WTC11 (cell line): ENCODE results near the gene SNAI1. TPM values are rescaled to one million over a fixed set of nuclear protein-coding genes. Genes with fewer than 3 reads are reported as not detected.

ENCODE experiments used
- ATAC-seq: fragments of 200-7000 bp; cut with Tn5 transposase; 2 replicates; pipeline ENCODE4 v1.10.0; 2021; ENCODE audit warnings: mild to moderate bottlenecking, moderate library complexity
- CTCF ChIA-PET: fragments of 300-600 bp; sonication (Branson Sonifier 250); formaldehyde crosslinking; loops from one replicate; lab custom pipeline; 2021; ENCODE audit warnings: antibody characterized with exemption; lab: Charles Lee
- POLR2A ChIA-PET: fragments of 350-600 bp; sonication (Branson Sonifier 250); formaldehyde crosslinking; loops from one replicate; lab custom pipeline; 2021; ENCODE audit warnings: antibody characterized with exemption; lab: Charles Lee
- DNase-seq: peaks from one replicate; pipeline ENCODE4 v3.0.0; 2021; ENCODE audit warnings: low spot score
- H3K27ac Mint-ChIP-seq: 2 replicates; pipeline ENCODE4 v1.8.0; 2021; ENCODE audit warnings: mixed read lengths
- H3K27me3 Mint-ChIP-seq: 2 replicates; pipeline ENCODE4 v1.8.0; 2021; ENCODE audit warnings: low read depth, mild to moderate bottlenecking, moderate library complexity, mixed read lengths
- H3K36me3 Mint-ChIP-seq: 2 replicates; pipeline ENCODE4 v1.8.0; 2021; ENCODE audit warnings: mixed read lengths
- H3K4me1 Mint-ChIP-seq: 2 replicates; pipeline ENCODE4 v1.8.0; 2022; ENCODE audit warnings: mixed read lengths
- H3K4me3 Mint-ChIP-seq: 2 replicates; pipeline ENCODE4 v1.8.0; 2021; ENCODE audit warnings: mild to moderate bottlenecking, moderate library complexity, mixed read lengths
- H3K9me3 Mint-ChIP-seq: 2 replicates; pipeline ENCODE4 v1.8.0; 2021; ENCODE audit warnings: mixed read lengths
- ATF2 ChIP-seq: sonication (generic); formaldehyde crosslinking; IDR thresholded peaks from 2 replicates; pipeline ENCODE4 v1.8.1; 2022; ENCODE audit warnings: low read depth, missing genetic modification reagents, borderline replicate concordance
- E2F5 ChIP-seq: sonication (generic); formaldehyde crosslinking; IDR thresholded peaks from 2 replicates; pipeline ENCODE4 v1.8.1; 2022; ENCODE audit warnings: mild to moderate bottlenecking, moderate library complexity, missing genetic modification reagents
- ERG ChIP-seq: fragments of 250-450 bp; sonication (Bioruptor Pico); IDR thresholded peaks from 2 replicates; pipeline ENCODE4 v1.8.0; 2021; ENCODE audit warnings: mild to moderate bottlenecking
- GABPB1 ChIP-seq: sonication (generic); formaldehyde crosslinking; IDR thresholded peaks from 2 replicates; pipeline ENCODE4 v1.8.1; 2023; ENCODE audit warnings: mild to moderate bottlenecking, missing genetic modification reagents
- GTF2I ChIP-seq: fragments of 250-450 bp; sonication (Bioruptor Pico); conservative IDR thresholded peaks from 2 replicates; pipeline ENCODE4 v1.4.0; 2021; ENCODE audit warnings: mild to moderate bottlenecking
- JAZF1 ChIP-seq: fragments of 250-450 bp; sonication (Bioruptor Pico); IDR thresholded peaks from 2 replicates; pipeline ENCODE4 v1.9.0; 2021; ENCODE audit warnings: moderate library complexity, mild to moderate bottlenecking, inconsistent platforms
- KAT7 ChIP-seq: sonication (generic); formaldehyde crosslinking; IDR thresholded peaks from 2 replicates; pipeline ENCODE4 v1.8.1; 2023; ENCODE audit warnings: missing genetic modification reagents, mild to moderate bottlenecking, borderline replicate concordance
- MAX ChIP-seq: sonication (generic); formaldehyde crosslinking; IDR thresholded peaks from 2 replicates; pipeline ENCODE4 v1.8.0; 2022; ENCODE audit warnings: mild to moderate bottlenecking, missing genetic modification reagents
- MLX ChIP-seq: sonication (generic); formaldehyde crosslinking; IDR thresholded peaks from 2 replicates; pipeline ENCODE4 v1.8.1; 2023; ENCODE audit warnings: mild to moderate bottlenecking, missing genetic modification reagents, moderate library complexity
- PREB ChIP-seq: sonication (generic); formaldehyde crosslinking; IDR thresholded peaks from 2 replicates; pipeline ENCODE4 v1.8.1; 2022; ENCODE audit warnings: mild to moderate bottlenecking, missing genetic modification reagents, moderate library complexity, borderline replicate concordance
- SMAD4 ChIP-seq: sonication (generic); formaldehyde crosslinking; IDR thresholded peaks from 2 replicates; pipeline ENCODE4 v1.8.0; 2022; ENCODE audit warnings: mild to moderate bottlenecking, missing genetic modification reagents
- TCF7 ChIP-seq: sonication (generic); formaldehyde crosslinking; IDR thresholded peaks from 2 replicates; pipeline ENCODE4 v1.8.0; 2022; ENCODE audit warnings: mild to moderate bottlenecking, low read depth, missing genetic modification reagents, moderate library complexity
- ZNF138 ChIP-seq: sonication (generic); formaldehyde crosslinking; conservative IDR thresholded peaks from 2 replicates; pipeline ENCODE4 v1.8.1; 2022; ENCODE audit warnings: mild to moderate bottlenecking, moderate library complexity, missing genetic modification reagents
- ZNF396 ChIP-seq: fragments of 250-450 bp; sonication (Bioruptor Pico); IDR thresholded peaks from 2 replicates; pipeline ENCODE4 v1.8.0; 2021; ENCODE audit warnings: mild to moderate bottlenecking, moderate library complexity, borderline replicate concordance
- ZNF532 ChIP-seq: fragments of 250-450 bp; sonication (Bioruptor Pico); IDR thresholded peaks from 2 replicates; pipeline ENCODE4 v1.9.0; 2021; ENCODE audit warnings: mild to moderate bottlenecking, borderline replicate concordance
- ZNF671 ChIP-seq: fragments of 250-450 bp; sonication (Bioruptor Pico); IDR thresholded peaks from 2 replicates; pipeline ENCODE4 v1.8.0; 2021; ENCODE audit warnings: mild to moderate bottlenecking
- ZSCAN18 ChIP-seq: fragments of 250-450 bp; sonication (Bioruptor Pico); IDR thresholded peaks from 2 replicates; pipeline ENCODE4 v2.1.2; 2022; ENCODE audit warnings: mild to moderate bottlenecking, moderate library complexity
- total RNA-seq: library from RNA; stranded (reverse); gene quantifications from 3 replicates; pipeline ENCODE4 v1.2.3, GENCODE V29; 2021

Gene SNAI1
- total RNA-seq, 1 experiment from 2014 or later: 7.9 TPM

GRCh38 chr20:49984426-49985153 is 1.8 kb downstream of the SNAI1 start:
- no peaks in the 10 kb centered on the region for H3K9me3 Mint-ChIP-seq

GRCh38 chr20:49985157-49985556 is 2.4 kb downstream of the SNAI1 start:
- Mint-ChIP-seq H3K4me3 (peak overlapping the region; percentile 52), H3K4me1 (peaks cover 88% of the 10 kb centered on the region), H3K36me3 (peaks cover 5% of the 10 kb centered on the region; the same call in 1 of the 2 replicates), H3K9me3 (no peaks in the 10 kb centered on the region), H3K27me3 (peaks cover 25% of the 10 kb centered on the region), H3K27ac (no peak overlapping the region)
- ATAC-seq (no peak), DNase-seq (no peak)
- POLR2A ChIA-PET: no interaction called here
- CTCF ChIA-PET: interaction anchor here (10.5 kb wide), 1 partner anchor 84 kb away, joined by 288 read pairs; no protein-coding TSS in a partner anchor
- TF ChIP-seq MLX (CRISPR knock-in tag): no peak
- TF ChIP-seq KAT7: no peak
- no peak for TF ChIP-seq ZNF532
- no peak for TF ChIP-seq ZNF671 (CRISPR knock-in tag)
- no peak for TF ChIP-seq PREB (CRISPR knock-in tag)
- no peak for TF ChIP-seq ATF2 (CRISPR knock-in tag)

More at GRCh38 chr20:49984426-49985153, 1.8 kb downstream of the SNAI1 start:
- ChIA-PET POLR2A (no interaction called here), CTCF (interaction anchor here (0.7 to 10.5 kb wide), 4 partner anchors 84 to 194 kb away, joined by 3 to 288 read pairs (median 4); partner anchors contain the start of gene PEDS1)
- no peak overlapping the region for H3K27ac Mint-ChIP-seq
- peaks cover 5% of the 10 kb centered on the region; the same call in 1 of the 2 replicates for H3K36me3 Mint-ChIP-seq
- peaks cover 86% of the 10 kb centered on the region for H3K4me1 Mint-ChIP-seq
- TF ChIP-seq ERG (no peak), MAX (CRISPR knock-in tag) (0 out of 2 replicates have a peak, but pooled peaks have one; percentile 25)
- H3K27me3 Mint-ChIP-seq: peaks cover 30% of the 10 kb centered on the region
- H3K4me3 Mint-ChIP-seq: peak overlapping the region; percentile 84
- ATAC-seq (no peak), DNase-seq (no peak)

- H3K27me3 Mint-ChIP-seq: peaks cover 21% of the 10 kb centered on the region
- POLR2A ChIA-PET: no interaction called here
- H3K36me3 Mint-ChIP-seq: peaks cover 5% of the 10 kb centered on the region; the same call in 1 of the 2 replicates
- CTCF ChIA-PET: interaction anchor here (1.1 to 10.5 kb wide), 2 partner anchors 83 to 85 kb away, joined by 4 to 288 read pairs; no protein-coding TSS in a partner anchor
- H3K27ac Mint-ChIP-seq: no peak overlapping the region
- no peaks in the 10 kb centered on the region for H3K9me3 Mint-ChIP-seq
- H3K4me3 Mint-ChIP-seq: peak overlapping the region; percentile 52
- no peak for ATAC-seq
- peaks cover 89% of the 10 kb centered on the region for H3K4me1 Mint-ChIP-seq
- DNase-seq: no peak
- TF ChIP-seq GTF2I (no peak), ZNF396 (CRISPR knock-in tag) (no peak), ZSCAN18 (CRISPR knock-in tag) (no peak), SMAD4 (CRISPR knock-in tag) (no peak), E2F5 (CRISPR knock-in tag) (no peak), TCF7 (no peak), GABPB1 (CRISPR knock-in tag) (no peak), JAZF1 (no peak), ZNF138 (CRISPR knock-in tag) (no peak)
These were observed 2.8 kb downstream of the SNAI1 start for GRCh38 chr20:49985617-49986016.
